NOMO-1 (cell line): ENCODE results near the gene TBP.

ENCODE experiments used
- DNase-seq, 2 experiments: peaks; one replicate each; lab custom pipeline; 2025; ENCODE audit not compliant: unreplicated experiment in 2 of 2; lab: John Stamatoyannopoulos, UW

The TBP gene

DNA sequence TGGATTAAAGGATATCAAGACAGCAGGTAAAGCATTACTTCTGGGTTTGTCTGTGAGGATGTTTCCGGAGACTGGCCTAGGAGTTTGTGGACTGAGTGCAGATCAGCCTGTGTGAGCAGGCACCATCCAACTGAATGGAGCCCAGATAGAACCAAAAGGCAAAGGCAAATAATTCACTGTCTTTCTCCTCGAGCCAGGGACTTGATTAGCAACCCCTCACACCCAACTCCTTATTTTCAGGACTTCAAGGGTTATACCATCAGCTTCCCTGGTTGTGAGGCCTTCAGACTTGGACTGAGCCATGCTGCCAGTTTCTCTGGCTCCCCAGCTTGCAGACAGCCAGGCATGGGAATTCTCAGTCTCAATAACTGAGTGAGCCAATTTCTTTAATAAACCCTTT is 20.4 kb upstream of the TBP start:
- DNase-seq = no peak

DNA sequence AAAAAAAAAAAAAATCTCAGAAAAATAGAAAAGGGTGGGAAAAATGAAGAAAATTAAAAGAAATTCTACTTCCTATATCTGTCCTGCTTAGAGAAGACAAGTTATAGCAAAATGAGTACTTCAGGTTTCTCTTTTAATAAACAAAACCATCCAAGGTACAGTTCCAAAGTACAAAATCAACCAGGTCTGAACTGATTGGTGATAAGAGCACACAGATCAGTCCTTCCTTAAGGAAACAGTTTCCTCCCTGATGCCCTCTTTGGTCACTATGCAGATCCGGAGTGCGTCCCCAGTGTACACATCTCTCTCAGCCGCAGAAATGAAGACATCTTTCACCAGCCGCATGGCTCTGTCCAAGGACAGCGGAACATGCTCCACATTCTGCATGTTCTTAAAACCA is 19.2 kb upstream of the TBP start:
- no peak for DNase-seq

DNA sequence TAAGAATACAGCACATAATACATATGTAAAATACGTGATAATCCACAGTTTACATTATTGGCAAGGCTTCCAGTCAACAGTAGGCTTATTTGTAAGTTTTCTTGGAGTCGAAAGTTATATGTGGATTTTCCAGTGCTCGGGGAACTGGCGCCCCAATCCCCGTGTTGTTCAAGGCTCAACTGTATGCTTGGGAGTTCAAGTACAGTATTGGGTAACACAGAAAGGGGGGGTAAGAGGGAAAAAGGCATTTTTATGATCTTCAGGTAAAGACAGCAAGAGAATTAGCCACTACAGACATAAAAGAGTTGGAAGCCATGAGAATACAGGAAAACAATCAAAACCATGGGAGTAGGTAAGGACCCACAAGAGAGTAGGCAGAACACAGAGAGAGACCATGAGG is 17.5 kb upstream of the TBP start:
- DNase-seq = no peak

DNA sequence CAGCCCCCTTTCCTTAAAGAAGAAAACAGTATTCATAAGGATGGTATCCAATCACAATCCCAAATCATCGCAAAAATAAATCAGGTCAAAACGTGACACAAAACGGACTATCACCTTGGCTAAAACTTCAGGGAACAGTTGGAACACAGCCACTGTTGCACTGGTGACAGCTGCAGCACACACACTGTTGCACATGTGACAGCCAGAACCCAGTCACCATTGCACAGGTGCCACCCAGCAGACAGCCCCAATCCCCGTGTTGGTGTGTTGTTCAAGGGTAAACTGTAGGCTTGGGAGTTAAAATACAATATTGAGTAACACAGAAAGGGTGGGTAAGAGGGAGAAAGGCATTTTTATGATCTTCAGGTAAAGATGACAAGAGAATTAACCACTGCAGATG is 16.8 kb upstream of the TBP start:
- no peak for DNase-seq

DNA sequence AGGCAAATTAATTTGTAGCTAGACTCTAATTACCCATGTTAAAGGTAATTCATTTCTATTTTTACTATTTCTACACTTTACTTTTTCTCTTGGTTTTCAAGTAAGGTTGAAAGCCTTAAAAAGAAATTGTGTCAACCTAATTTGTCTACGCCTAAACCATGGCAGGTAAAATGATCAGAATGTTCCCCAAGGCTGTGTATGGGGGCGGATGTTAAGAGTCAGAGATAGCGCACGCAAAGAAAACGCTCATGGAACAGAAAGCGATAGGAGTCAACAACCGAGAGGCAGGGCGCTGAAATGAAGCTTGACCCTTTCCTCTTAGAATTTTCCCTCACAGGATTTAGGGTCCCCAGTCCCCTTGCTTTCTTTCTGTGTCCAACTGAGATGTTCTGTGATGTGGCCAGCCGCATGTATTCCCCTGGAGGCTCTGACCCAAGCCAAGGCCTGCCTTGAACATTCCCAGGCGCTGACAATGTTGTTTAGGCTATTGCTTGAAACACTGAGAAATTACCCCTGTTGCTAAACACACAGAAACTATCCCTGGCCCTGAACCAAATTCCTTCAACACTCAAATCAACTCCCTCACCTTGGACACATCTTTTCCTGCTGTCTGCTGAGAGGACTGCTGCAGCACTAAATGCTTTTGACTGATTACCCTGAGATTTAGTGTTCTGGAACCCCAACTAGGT is 12.0 kb upstream of the TBP start:
- DNase-seq = no peak

DNA sequence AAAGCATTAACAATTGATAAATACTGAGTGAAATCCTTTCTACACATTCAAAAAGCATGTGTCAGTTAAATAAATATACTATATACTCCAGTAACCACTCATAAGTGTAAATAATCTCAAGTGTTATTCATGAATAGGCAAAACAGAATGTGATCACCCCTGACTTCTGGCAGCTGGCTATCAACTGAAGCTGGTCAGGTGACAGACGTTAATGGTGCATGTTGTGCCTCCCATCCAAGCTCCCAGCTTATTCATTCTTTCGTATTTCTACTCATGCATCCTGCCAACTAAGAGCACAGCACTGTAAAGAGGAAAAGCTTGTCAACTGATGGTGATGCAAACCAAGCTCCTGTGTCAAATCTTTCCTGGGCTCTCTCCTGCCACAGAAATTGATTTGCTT is 8.8 kb upstream of the TBP start:
- no peak for DNase-seq

DNA sequence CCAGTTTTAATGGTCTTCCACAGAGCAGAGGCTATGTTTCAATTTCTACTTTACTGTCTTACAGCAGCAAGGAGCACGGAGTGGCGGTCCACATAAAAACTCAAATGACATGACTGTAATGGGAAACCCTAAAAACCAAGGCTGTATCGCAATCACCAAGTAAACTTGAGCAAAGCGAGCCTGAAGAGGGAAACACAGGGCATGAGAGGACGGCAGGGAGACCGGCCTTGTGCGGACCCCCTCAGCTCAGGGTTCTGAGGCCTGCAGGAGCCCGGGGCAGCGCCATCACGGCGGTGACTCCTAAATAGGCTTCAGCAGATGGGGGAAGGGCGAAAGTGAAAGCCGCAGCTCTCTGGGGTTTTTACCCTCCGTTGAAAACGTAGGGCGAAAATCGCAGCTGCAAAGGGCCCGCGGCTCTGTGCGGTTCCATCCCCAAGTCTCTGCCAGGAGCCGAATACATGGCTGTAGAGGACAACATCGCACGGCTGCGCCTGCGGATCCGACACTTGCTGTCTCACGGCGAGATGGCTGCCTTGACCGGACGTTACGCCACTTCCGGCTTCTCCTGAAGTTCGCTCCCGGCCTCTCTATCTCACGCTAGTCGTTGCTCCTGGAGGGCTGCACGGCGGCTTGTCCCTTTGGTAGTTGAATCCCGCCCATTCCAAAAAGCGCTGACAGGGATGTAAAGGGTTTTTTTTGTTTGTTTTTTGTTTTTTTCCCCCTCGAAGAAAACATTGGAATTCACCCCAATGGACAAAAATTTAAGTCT is 1.2 kb upstream of the TBP start, which contains the start of gene PSMB1:
Gene PSMB1, minus strand, starts transcription at position 543 of the 769 bp plus-strand sequence. Its CDS starts 65 bp downstream, at position 478.
- peak; percentile 78 to 87 for DNase-seq

DNA sequence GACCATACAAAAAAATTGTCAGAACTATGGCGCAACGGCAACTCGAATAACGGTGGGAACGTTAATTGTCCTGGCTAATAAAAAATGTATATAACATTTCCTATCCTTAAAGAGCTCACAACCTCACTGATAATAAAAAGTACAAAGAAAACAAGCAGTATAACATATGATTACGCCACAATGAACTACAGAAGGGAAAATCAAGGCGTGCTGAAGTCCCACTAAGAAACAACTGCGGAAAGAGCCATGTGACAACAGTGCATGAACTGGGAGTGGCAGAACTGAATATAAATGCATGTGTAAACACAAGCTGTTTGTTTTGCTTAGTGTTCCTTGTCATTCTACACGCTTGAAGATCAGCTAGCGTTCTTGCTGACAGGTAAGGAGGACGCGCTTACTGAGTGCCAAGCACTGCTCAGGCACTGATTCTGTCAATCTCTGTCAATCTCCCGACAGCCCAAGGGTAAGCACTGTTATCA is 596 bp upstream of the TBP start:
- DNase-seq = peak; percentile 44 to 81

DNA sequence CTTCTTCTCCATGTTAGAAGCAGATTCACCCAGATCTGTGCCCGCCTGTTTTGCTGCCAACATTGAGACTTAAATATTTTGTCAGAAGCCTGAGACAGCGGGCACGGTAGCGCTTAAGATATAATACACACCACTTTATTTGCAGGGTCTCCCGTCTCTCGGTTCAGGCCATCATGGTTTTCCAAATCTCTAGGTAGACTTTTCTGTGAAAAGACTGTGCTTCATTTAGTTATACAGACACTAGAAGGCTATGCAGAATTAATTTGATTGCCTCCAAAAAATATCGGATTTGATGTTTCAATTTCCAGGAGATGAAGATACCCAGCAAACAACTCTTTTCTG is 598 bp downstream of the TBP start:
- DNase-seq = no peak

DNA sequence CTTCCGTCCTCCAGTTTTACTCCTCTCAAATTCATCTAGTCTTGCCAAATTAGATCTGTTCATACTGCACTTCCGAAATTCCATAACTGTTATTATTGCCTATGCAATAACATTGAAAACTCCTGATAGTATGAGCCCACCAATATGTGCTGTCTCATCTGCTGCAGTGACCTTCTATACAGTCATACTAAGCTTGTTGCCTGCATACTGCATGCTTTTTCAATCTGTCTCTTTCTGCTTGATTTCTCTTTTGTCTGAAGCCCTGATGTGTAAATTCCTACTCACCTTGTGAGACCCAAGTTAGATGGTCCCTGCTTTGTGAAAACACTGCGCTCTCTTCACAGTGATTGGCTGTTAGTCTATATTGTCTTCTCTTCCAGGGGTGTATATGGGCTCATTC is 1.1 kb downstream of the TBP start:
- DNase-seq = no peak

DNA sequence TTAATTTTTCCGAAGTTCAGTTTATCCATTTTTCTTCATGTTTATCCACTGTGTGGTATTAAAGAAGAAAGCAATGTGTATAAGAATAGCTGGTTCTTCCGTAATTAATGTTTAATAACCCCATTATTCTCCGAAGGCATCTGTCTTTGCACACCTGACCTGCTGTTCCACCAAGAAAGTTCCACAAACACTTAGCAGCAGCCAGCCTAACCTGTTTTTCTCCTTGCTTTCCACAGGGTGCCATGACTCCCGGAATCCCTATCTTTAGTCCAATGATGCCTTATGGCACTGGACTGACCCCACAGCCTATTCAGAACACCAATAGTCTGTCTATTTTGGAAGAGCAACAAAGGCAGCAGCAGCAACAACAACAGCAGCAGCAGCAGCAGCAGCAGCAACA is 7.4 kb downstream of the TBP start:
- no peak for DNase-seq

DNA sequence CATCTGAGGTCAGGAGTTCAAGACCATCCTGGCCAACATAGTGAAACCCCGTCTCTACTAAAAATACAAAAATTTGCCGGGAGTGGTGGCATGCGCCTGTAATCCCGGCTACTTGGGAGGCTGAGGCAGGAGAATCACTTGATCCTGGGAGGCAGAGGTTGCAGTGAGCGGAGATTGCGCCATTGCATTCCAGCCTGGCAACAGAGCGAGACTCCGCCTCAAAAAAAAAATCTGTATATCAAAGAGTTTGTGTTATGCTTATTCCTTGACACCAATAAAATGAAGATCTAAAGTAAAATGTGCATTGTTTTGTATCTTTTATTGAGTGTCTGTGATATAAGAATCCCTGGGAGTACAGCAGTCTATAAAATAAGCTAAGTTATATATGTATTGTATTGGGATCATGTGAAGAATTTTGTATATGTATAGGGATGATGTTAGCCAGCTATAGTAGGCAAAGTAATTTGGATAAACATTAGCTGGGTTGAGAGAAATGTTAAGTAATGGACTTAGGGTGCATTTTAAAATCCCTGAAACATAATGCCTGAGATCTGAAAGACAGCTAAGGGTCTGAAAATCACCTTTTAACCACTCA is 10.9 kb downstream of the TBP start:
- no peak for DNase-seq

DNA sequence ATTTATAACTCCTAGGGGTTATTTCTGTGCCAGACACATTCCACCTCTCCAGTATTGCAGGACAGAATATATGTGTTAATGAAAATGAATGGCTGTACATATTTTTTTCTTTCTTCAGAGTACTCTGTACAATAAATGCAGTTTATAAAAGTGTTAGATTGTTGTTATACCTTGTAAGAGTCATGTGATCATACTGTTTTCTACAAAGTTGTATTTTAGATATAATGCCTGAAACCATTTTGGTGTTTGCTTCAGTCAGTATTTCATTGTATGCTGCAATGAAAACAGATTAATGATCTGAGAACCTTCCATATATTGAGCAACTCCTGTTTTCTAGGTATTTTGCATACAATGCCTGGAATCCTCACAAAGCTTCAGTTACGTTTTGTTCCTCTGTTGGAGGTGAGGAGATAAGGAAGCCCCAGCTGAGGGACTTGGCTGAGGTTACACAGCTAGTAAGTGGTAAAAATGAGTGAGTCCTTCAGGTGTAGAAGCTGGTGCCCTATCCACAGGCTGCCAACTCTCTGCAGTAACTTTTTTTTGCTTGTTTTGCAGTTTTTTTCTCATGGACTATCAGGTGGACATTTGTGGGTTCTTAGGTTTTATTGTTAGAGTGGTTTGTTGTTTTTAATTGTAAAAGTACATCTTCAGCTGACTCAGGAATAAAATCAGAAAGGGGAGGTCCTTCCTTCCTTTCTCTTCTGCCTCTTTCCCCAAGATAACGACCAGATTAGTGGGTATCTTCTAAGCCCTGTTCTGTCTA is 18.7 kb downstream of the TBP start:
- DNase-seq = no peak

DNA sequence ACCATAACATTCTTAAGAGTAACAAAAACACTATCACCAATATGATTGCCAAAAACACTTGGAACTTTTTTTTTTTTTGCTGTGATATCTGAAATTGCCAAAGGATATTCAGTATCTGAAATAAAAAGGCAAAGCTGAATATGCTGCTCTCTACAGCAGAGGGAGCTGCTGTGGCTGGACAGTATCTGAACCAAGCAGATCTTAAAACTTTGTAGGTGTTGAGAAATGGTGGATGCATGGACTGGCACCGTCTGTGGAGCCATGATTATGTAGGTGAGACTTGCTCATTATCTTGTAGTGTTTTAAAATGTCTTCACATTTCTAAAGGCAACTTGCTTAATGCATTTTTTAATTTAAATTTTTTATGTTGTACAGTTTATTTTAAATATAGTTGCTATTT is 21.1 kb downstream of the TBP start:
- no peak for DNase-seq

DNA sequence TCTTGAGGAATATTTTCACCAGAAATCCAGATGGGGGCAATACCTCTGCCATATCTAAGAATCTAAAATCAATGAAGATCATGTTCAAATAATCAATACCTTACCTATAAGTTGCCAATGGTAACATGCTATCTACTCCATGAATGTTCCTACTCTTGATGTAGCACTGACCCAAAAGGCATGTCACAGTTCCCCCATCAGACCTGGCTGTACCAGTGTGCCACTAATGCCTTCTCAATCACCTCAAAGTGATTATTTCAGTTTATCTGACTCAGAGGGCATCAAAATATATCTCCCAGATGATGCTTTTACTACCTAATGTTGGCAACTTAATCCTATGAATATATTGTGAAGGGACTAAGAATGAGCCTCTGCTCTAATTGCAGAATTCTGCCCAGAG is 24.7 kb downstream of the TBP start:
- no peak for DNase-seq

DNA sequence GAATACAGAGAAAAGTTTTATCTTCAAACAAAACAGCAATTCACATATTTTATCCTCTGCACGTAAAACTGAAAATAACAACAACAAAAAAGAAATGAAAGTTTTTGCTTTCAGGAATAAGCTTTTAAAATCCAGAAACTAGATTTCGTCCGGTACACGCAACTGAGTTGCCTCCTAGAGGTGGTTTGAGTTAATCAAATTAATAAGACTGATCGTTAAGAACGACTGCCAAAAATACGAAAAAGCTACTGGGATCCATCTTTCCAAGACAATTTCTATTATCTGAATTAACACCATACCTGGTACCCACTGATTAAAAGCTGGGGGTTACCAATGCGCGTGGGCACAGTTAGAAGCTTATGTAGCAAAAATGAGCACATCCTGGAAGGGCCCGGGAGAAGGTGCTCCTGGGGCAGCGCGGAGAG is 29.6 kb downstream of the TBP start:
- DNase-seq = peak in 1 of 2 experiments; percentile 39

DNA sequence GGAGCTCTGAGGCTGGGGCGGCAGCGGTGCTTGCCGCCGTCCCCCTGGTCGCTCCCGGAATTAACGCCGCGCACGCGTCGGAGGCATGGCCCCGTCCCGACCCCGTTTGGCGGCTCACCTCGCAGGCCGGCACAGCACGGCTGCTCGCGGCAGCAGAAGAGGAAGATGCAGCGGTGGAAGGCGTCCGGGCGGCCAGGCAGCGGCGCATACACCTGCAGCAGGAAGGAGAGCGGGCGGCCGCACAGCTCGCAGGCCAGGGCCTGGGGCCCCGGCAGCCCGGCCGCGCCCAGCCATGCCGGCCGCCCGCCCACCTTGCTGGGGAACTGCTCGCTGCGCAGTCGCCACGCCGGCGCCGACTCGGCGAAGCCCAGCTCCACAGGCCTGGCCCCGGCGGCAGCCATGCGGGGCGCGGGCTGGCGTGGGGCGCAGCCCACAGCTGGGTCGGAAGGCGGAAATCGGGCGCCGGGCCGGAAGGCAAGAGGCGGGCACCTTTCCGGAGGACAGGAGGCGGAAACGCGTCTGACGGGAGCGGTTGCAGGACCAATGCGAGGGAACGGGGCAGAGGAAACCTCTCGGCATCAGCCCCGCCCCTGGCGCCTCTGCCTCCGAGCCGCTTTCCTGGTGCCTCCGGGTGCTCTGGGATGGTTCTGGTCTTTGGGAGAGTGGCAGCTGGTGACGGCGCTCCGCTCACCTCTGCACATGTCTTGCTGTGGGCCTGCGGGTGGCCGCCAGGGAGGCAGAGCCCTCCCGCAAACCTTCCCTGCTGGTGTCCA is 30.2 kb downstream of the TBP start, which contains the start of gene PDCD2:
Gene PDCD2, minus strand, starts transcription at position 457 of the 773 bp plus-strand sequence. Its CDS starts 56 bp downstream, at position 401.
- DNase-seq = peak; percentile 93 to 94

DNA sequence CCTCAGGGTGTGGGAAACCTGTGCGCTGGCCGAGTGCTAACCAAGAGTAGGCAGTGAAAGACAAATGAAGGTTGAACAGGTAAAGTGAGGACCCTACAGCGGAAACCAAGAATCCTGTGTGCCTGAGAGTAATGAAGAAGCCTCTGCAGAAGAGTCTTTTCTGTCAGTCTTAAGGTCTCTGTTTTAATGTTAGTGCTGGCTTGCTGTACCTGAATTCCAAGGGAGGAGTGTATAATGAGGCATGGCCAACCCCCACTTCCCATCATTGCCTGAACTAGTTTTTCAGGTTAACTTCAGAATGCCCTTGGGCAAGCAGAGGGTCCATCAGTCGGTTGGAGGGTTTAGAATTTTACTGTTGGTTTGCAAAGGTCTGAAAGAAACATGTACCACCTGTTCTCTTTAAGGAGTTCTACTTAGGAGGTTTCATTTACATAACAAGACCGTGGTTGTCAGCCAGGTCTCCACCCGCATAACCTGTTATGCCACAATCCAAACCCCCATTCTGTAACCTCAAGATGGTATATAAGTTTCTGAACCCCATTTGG is 30.9 kb downstream of the TBP start:
- DNase-seq = no peak

DNA sequence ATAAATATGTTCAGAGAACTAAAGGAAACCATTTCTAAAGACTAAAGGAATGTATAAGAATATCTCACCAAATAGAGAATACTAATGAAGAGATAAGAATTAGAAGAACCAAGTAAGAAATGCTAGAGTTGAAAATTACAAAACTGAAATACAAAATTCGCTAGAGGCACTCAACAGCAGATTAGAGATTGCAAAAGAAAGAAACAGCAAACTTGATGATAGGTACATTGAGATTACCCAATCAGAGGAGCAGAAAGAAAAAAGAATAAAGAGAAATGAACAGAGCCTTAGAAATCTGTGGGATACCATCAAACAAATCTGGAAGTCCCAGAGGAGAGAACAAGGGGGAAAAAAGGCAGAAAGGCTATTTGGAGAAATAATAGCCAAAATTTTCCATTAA is 36.6 kb downstream of the TBP start:
- DNase-seq = no peak

DNA sequence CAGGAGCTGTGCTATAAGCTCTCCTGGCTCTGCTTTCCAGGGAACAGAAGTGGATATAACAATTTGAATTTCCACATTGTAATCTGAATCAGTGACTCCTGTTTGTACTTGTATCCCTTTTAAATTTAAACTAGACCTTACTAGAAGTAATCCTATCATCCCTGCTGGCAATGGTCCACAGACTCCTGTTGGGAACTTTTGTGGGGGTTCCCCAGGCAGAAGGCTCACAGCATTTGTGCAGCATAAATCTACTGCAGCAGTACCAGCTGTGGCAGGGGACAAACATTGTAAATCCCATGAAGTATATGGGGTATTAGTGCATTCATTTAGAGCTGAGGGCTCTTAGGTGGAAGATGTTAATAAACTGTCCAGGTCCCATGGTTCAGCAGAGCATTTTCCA is 42.3 kb downstream of the TBP start:
- DNase-seq = no peak
